SK-N-MC (cell line): ENCODE results near the gene KIRREL1.

Experiments used
- EZH2 ChIP-seq: fragments of 200-600 bp; sonication (generic); IDR thresholded peaks from one replicate; pipeline ENCODE4 v1.6.1; 2017; ENCODE audit warnings: antibody characterized with exemption
- POLR2AphosphoS5 ChIP-seq: IDR thresholded peaks from 2 replicates; pipeline ENCODE4 v1.6.1; 2012; ENCODE audit warnings: mild to moderate bottlenecking, low read depth, low read length, borderline replicate concordance

GRCh38 chr1:158024737-158025136 is 31.3 kb downstream of the KIRREL1 start:
- TF ChIP-seq POLR2AphosphoS5: no peak
- no peak for TF ChIP-seq EZH2
